ENCODE data around the gene ICE2.
A peak's percentile ranks its signal among the peaks of the same experiment; 100 is the strongest.

ICE2 gene

DNA sequence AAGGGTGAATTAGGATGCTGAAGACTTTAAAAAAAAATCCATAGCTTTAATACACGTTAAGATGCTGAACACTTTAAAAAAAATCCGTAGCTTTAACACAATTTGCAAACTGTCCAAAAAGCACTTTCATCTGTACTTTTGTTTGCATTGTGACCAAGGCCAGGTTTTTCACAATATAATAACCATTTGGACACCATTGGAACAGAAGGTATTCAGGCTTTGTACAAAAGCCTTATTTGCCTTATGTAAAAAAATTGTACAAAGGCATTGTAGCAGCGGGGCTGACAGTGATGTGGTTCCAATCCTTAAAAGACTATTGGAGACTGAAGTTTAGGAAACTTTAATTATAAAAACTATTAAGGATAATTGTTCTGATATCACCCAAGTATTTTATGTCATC lies 15.2 kb upstream of the ICE2 start:
- no peak for TF ChIP-seq CTCF (IDR thresholded peaks at IDR 0.05; ENCODE audit: borderline replicate concordance, insufficient read depth, low read depth, low read length)
- H3K4me3 ChIP-seq (ENCODE audit: low read depth, low read length), result no peak overlapping the region

- H3K4me3 ChIP-seq (ENCODE audit: low read depth, low read length), result no peak overlapping the region
These were observed 14.2 kb upstream of the ICE2 start for GRCh38 chr15:60493166-60493565.

DNA sequence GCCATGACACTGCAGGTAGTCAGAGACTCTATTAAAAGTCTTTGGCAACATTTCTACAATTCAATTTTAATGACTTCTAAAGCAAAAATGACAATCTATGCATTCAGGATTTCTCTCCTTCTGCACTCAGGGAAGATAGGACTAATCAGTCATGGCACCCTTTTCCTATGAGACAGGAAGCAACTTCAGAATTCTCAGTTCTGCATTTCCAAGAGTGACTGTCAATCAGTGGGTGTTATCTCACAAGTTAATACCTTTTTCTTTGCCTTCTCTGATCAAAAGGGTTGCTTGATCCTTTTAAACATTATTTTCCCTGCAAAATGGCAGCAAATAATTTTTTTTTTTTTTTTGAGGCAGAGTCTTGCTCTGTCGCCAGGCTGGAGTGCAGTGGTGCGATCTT lies 7.8 kb upstream of the ICE2 start:
- H3K4me3 ChIP-seq (ENCODE audit: low read depth, low read length), result no peak overlapping the region
- no peak for TF ChIP-seq CTCF (IDR thresholded peaks at IDR 0.05; ENCODE audit: borderline replicate concordance, insufficient read depth, low read depth, low read length)

More at GRCh38 chr15:60493166-60493565, 14.2 kb upstream of the ICE2 start:
- TF ChIP-seq CTCF (IDR thresholded peaks at IDR 0.05; ENCODE audit: borderline replicate concordance, insufficient read depth, low read depth, low read length), result no peak

DNA sequence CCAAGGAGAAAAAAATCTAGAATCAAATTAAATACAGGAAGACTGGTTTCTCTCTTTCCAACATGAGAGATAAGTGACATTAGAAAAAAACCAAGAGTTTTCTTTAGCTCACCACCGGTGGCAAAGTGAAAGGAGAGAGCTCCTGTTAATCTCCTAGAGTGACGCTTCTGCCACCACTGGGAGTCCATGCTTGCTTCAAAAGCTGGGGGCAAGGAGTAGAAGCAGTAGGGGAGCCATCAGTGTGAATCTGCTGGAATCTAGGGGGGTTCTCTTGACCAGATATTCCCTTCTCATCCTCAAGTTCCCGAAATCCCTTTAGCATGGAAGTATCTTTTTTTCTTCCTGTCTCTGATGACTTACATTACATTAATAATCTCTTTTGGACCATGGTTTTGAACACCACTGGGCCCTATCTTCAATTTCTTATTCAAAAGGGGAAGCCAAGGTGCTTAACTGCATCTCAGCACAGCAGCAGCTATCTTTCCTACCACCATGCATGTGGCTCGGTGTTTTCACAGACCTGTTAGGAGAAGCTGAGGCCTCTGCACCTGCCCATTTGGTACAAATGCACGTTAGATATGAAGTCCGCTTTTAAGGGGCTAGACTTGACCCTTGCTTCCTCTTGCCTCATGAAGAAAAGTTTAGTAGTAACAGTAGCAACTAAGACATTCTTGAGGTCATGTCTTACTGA lies 6.6 kb upstream of the ICE2 start:
- no peak for TF ChIP-seq CTCF (IDR thresholded peaks at IDR 0.05; ENCODE audit: borderline replicate concordance, insufficient read depth, low read depth, low read length)

DNA sequence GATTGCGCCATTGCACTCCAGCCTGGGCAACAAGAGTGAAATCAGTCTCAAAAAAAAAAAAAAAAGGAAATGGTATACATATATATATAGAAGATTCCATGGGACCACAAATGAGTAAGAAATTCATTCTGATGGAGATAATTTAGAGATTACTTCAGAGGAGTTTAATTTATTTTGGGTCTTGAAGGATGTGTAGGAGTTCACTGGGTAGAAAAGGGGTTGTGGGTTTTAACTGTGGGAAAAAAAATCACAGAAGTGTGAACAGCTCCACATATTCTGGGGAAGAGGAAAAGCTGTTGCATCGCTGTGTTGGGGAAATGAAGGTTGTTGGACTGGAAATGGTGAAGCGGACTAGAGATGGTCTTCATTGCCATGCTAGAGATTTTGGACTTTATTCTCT lies 4.1 kb upstream of the ICE2 start:
- no peak overlapping the region for H3K4me3 ChIP-seq (ENCODE audit: low read depth, low read length)
- TF ChIP-seq CTCF (IDR thresholded peaks at IDR 0.05; ENCODE audit: borderline replicate concordance, insufficient read depth, low read depth, low read length), result no peak

More for the DNA sequence above, 6.6 kb upstream of the ICE2 start:
- no peak overlapping the region for H3K4me3 ChIP-seq (ENCODE audit: low read depth, low read length)

- no peak for TF ChIP-seq CTCF (IDR thresholded peaks at IDR 0.05; ENCODE audit: borderline replicate concordance, insufficient read depth, low read depth, low read length)
- no peak overlapping the region for H3K4me3 ChIP-seq (ENCODE audit: low read depth, low read length)
These were observed 1.9 kb upstream of the ICE2 start for GRCh38 chr15:60480888-60481287.

DNA sequence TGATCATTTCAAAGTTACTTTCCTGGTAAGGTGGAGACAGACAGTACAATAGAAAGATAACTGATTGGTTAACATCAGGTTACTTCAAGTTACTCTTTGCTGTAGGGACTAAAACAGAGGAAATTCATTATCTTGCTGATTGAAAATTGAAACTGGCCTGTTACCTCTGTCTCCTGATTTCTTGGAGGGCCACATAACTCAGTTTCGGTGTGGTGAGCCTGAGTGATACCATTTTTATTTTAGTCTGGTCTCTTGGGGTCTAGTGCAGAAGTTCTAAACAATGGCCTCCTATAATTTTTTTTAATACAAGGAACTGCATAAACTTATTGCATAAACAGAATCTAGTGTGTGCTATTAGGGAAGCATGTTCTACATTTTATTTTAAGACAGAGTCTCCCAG lies 1.2 kb upstream of the ICE2 start:
- no peak for TF ChIP-seq CTCF (IDR thresholded peaks at IDR 0.05; ENCODE audit: borderline replicate concordance, insufficient read depth, low read depth, low read length)
- peak overlapping the region; percentile 94 for H3K4me3 ChIP-seq (ENCODE audit: low read depth, low read length)
